Endothelial cell of umbilical vein (primary cell): ENCODE data around the gene WDR5. TPM values are rescaled to one million over a fixed set of nuclear protein-coding genes. Genes with fewer than 3 reads are reported as not detected.

Source experiments
- BruUV-seq: library from RNA; stranded (reverse); fragments of 400-500 nt; replicated peaks from 2 replicates; lab custom pipeline; 2021; lab: Mats Ljungman, UMichigan
- CTCF ChIA-PET: fragments of 300-600, 350-600 bp; sonication (Branson Sonifier 250); formaldehyde crosslinking; loops from one replicate; lab custom pipeline; 2021; ENCODE audit warnings: antibody characterized with exemption, inconsistent platforms; lab: Charles Lee
- POLR2A ChIA-PET: fragments of 300-600, 350-600 bp; sonication (Branson Sonifier 250); formaldehyde crosslinking; loops from one replicate; lab custom pipeline; 2021; ENCODE audit warnings: antibody characterized with exemption, inconsistent platforms; lab: Charles Lee
- DNase-seq: peaks from one replicate; pipeline ENCODE4 v3.0.0-alpha.2; 2011; ENCODE audit warnings: low read depth, low spot score
- FAIRE-seq: peaks from 2 replicates; lab custom pipeline; 2011; peaks lifted over from hg19 to GRCh38; lab: Jason Lieb, UNC
- H2AFZ ChIP-seq: 2 replicates; pipeline ENCODE4 v1.6.0; 2012; ENCODE audit warnings: low read depth, low read length, control low read depth, inconsistent platforms
- H3K27ac ChIP-seq: 2 replicates; pipeline ENCODE4 v1.5.1; 2011; ENCODE audit warnings: low read depth, mild to moderate bottlenecking, control low read depth, low read length, moderate library complexity; ENCODE audit not compliant: insufficient read depth
- H3K27me3 ChIP-seq, 2 experiments: 2 replicates each; pipeline versions ENCODE4 v1.6.0 to v1.6.1; 2011; ENCODE audit warnings: low read length in 2 of 2, mixed read lengths in 1 of 2; ENCODE audit not compliant: control insufficient read depth in 2 of 2, insufficient read depth in 2 of 2
- H3K36me3 ChIP-seq, 2 experiments: 2 replicates in 1 of 2; 3 replicates in 1 of 2; pipeline ENCODE4 v1.5.1; 2011; ENCODE audit warnings: low read length in 2 of 2, mild to moderate bottlenecking in 1 of 2, moderate library complexity in 1 of 2; ENCODE audit not compliant: control insufficient read depth in 2 of 2, insufficient read depth in 2 of 2; ENCODE audit errors: extremely low read depth in 1 of 2
- H3K4me1 ChIP-seq: 3 replicates; pipeline ENCODE4 v1.5.1; 2011; ENCODE audit warnings: mild to moderate bottlenecking, low read length; ENCODE audit not compliant: control insufficient read depth, insufficient read depth; ENCODE audit errors: extremely low read depth
- H3K4me2 ChIP-seq: 2 replicates; pipeline ENCODE4 v1.6.1; 2011; ENCODE audit warnings: low read length, control low read depth, mixed read lengths; ENCODE audit not compliant: insufficient read depth
- H3K4me3 ChIP-seq, 3 experiments: fragments of 200-600 bp in 1 of 3; sonication (generic), shearing (Covaris generic) in 1 of 3; replicated peaks in 1 of 3; 2 replicates each; pipeline ENCODE4 v1.5.1; 2011 to 2016; ENCODE audit warnings: control low read depth in 3 of 3, low read length in 3 of 3, mild to moderate bottlenecking in 2 of 3, inconsistent platforms in 1 of 3, low read depth in 1 of 3, moderate library complexity in 1 of 3; ENCODE audit not compliant: insufficient read depth in 1 of 3
- H3K79me2 ChIP-seq: 2 replicates; pipeline ENCODE4 v1.6.0; 2012; ENCODE audit warnings: low read length, inconsistent platforms; ENCODE audit not compliant: control insufficient read depth, insufficient read depth
- H3K9ac ChIP-seq: replicated peaks from 2 replicates; pipeline ENCODE3; 2011; ENCODE audit warnings: low read length, control low read depth; ENCODE audit not compliant: insufficient read depth; ENCODE audit errors: extremely low read depth
- H3K9me1 ChIP-seq: replicated peaks from 3 replicates; pipeline ENCODE4 v1.6.0; 2011; ENCODE audit warnings: mild to moderate bottlenecking, low read length; ENCODE audit not compliant: control insufficient read depth, insufficient read depth; ENCODE audit errors: extremely low read depth
- H3K9me3 ChIP-seq: replicated peaks from 2 replicates; pipeline ENCODE4 v1.5.1; 2012; ENCODE audit warnings: low read length, inconsistent platforms; ENCODE audit not compliant: control insufficient read depth, insufficient read depth
- H4K20me1 ChIP-seq: replicated peaks from 2 replicates; pipeline ENCODE3; 2011; ENCODE audit warnings: mild to moderate bottlenecking, low read length; ENCODE audit not compliant: control insufficient read depth, insufficient read depth; ENCODE audit errors: extremely low read depth
- EZH2 ChIP-seq: IDR thresholded peaks from 2 replicates; pipeline ENCODE4 v1.6.1; 2012; ENCODE audit warnings: borderline replicate concordance, low read depth, mild to moderate bottlenecking, moderate library complexity, low read length, inconsistent platforms; ENCODE audit not compliant: severe bottlenecking
- FOS ChIP-seq: IDR thresholded peaks from 2 replicates; pipeline ENCODE4 v1.6.1; 2011; ENCODE audit warnings: mild to moderate bottlenecking, low read length, moderate library complexity, borderline replicate concordance; ENCODE audit not compliant: insufficient read depth
- GATA2 ChIP-seq: IDR thresholded peaks from 2 replicates; pipeline ENCODE4 v1.7.0; 2011; ENCODE audit warnings: low read depth, mild to moderate bottlenecking, moderate library complexity, mixed read lengths, low read length; ENCODE audit not compliant: insufficient read length, insufficient read depth
- JUN ChIP-seq: IDR thresholded peaks from 2 replicates; pipeline ENCODE4 v1.6.1; 2011; ENCODE audit warnings: borderline replicate concordance, low read depth; ENCODE audit not compliant: insufficient read length, insufficient read depth
- MYC ChIP-seq: IDR thresholded peaks from one replicate; pipeline ENCODE4 v1.6.1; 2011; ENCODE audit warnings: mild to moderate bottlenecking, low read depth, low read length
- POLR2A ChIP-seq: IDR thresholded peaks from 2 replicates; pipeline ENCODE4 v1.6.1; 2012; ENCODE audit warnings: low read depth, mild to moderate bottlenecking, control low read depth, low read length
- POLR2AphosphoS5 ChIP-seq: IDR thresholded peaks from 2 replicates; pipeline ENCODE4 v1.6.1; 2012; ENCODE audit warnings: low read depth, mild to moderate bottlenecking, control low read depth, low read length, moderate library complexity; ENCODE audit not compliant: insufficient read depth
- dilution Hi-C: fragments of 300-500 bp; cut with MboI; formaldehyde crosslinking; loops from one replicate; pipeline ENCODE4 v1.15.0; 2019; ENCODE audit warnings: low sequenced_read_pairs; ENCODE audit not compliant: extremely low pct_ligation_motif_present
- intact Hi-C: fragments of 100-400 bp; cut with micrococcal nuclease; formaldehyde crosslinking; loops from one replicate; pipeline ENCODE4 v1.10.0; 2022
- polyA plus RNA-seq, 4 experiments: library from polyadenylated mRNA; depleted of rRNA in 3 of 4; stranded (reverse) in 3 of 4; unstranded in 1 of 4; fragments of >200 nt; gene quantifications; 2 replicates each; pipeline versions ENCODE4 v1.2.1 to v1.2.3, GENCODE V29; 2011 to 2012; ENCODE audit warnings: missing spikeins in 1 of 4
- total RNA-seq: library from RNA; stranded (reverse); gene quantifications from 2 replicates; pipeline ENCODE4 v1.2.3, GENCODE V29; 2021
- TF ChIP-seq, protein P1 (sequence below): IDR thresholded peaks from 2 replicates; pipeline ENCODE4 v1.6.1; 2011; ENCODE audit not compliant: insufficient read depth, insufficient read length
- TF ChIP-seq, protein P2 (sequence below), 2 donors: IDR thresholded peaks; 1 replicate in 1 of 2; 2 replicates in 1 of 2; pipeline ENCODE4 v1.5.1; 2011; ENCODE audit warnings: low read length in 2 of 2, mild to moderate bottlenecking in 2 of 2, moderate library complexity in 2 of 2, control low read depth in 1 of 2, inconsistent platforms in 1 of 2, low read depth in 1 of 2; ENCODE audit not compliant: insufficient read depth in 1 of 2; ENCODE audit errors: extremely low read depth in 1 of 2

Gene WDR5
- total and polyA plus RNA-seq, 2 donors (not counting 3 experiments of a cell fraction or from before 2014, with no cell fraction given) = 32.1 to 42.5 TPM

DNA sequence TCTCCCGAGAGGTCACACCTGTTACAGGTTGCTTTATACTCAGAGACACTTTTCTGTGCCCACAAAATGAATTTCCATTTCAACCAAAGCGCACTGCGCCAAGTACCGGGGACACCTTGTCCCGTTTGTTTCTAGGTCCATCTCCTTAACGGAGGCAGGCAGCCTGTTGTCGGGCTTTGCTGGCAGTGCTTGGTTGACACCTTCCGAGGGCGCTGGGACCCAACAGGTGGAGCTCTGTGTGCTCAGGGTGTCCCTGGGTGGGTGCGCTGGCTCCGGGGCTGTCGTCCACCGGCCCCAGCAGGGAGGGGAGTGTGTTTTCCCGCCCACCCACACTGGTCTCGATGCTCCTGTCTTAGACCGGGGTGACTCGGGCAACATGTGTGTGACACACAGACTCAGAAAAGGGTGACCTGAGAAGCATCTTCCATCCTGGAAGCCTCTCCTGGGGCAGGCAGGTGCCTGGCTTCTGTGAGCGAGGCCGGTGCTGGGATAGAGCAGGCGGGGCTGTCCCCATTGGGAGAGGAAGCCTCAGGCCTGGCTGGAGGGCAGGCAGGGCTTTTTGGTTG is 20.0 kb downstream of the WDR5 start:
- Histone ChIP-seq H3K9me1 (no peaks in the 10 kb centered on the region), H3K4me3 (no peak overlapping the region), H2AFZ (no peak overlapping the region), H4K20me1 (no peaks in the 10 kb centered on the region), H3K9me3 (no peaks in the 10 kb centered on the region), H3K4me2 (no peak overlapping the region), H3K9ac (no peak overlapping the region), H3K27me3 (no peaks in the 10 kb centered on the region), H3K4me1 (no peaks in the 10 kb centered on the region), H3K27ac (no peak overlapping the region), H3K79me2 (no peaks in the 10 kb centered on the region), H3K36me3 (peaks cover 18 to 55% of the 10 kb centered on the region in 2 experiments)
- FAIRE-seq (no peak), DNase-seq (no peak)
- BruUV-seq = no TSS peak
- POLR2A ChIA-PET = no interaction called here
- intact Hi-C loops = no loop called here
- TF ChIP-seq FOS (no peak), POLR2A (no peak), POLR2AphosphoS5 (no peak), EZH2 (no peak), GATA2 (no peak), MYC (no peak), JUN (no peak)
- TF ChIP-seq, protein P1, sequence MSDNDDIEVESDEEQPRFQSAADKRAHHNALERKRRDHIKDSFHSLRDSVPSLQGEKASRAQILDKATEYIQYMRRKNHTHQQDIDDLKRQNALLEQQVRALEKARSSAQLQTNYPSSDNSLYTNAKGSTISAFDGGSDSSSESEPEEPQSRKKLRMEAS = no peak
- TF ChIP-seq, protein P2, sequence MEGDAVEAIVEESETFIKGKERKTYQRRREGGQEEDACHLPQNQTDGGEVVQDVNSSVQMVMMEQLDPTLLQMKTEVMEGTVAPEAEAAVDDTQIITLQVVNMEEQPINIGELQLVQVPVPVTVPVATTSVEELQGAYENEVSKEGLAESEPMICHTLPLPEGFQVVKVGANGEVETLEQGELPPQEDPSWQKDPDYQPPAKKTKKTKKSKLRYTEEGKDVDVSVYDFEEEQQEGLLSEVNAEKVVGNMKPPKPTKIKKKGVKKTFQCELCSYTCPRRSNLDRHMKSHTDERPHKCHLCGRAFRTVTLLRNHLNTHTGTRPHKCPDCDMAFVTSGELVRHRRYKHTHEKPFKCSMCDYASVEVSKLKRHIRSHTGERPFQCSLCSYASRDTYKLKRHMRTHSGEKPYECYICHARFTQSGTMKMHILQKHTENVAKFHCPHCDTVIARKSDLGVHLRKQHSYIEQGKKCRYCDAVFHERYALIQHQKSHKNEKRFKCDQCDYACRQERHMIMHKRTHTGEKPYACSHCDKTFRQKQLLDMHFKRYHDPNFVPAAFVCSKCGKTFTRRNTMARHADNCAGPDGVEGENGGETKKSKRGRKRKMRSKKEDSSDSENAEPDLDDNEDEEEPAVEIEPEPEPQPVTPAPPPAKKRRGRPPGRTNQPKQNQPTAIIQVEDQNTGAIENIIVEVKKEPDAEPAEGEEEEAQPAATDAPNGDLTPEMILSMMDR (IDR thresholded peaks at IDR 0.05; ENCODE audit: extremely low read depth in 1 of 2, insufficient read depth in 1 of 2, low read depth in 1 of 2, low read length in 2 of 2) = no peak
- dilution Hi-C loops = no loop called here
- CTCF ChIA-PET = no interaction called here
